HEK293 (cell line): ENCODE data around the gene PPHLN1.

ENCODE experiments used
- FEZF1 ChIP-seq: fragments of 450-650 bp; formaldehyde crosslinking; IDR thresholded peaks from 2 replicates; pipeline ENCODE4 v1.5.1; 2016; ENCODE audit warnings: missing biosample characterization, missing genetic modification characterization
- MYNN ChIP-seq: fragments of 450-650 bp; formaldehyde crosslinking; IDR thresholded peaks from 2 replicates; pipeline ENCODE4 v1.5.1; 2016; ENCODE audit warnings: missing biosample characterization, missing genetic modification characterization, borderline replicate concordance
- SP3 ChIP-seq: fragments of 450-650 bp; formaldehyde crosslinking; IDR thresholded peaks from 2 replicates; pipeline ENCODE4 v1.5.1; 2016; ENCODE audit warnings: missing biosample characterization, missing genetic modification characterization
- SP7 ChIP-seq: fragments of 450-650 bp; formaldehyde crosslinking; IDR thresholded peaks from 2 replicates; pipeline ENCODE4 v1.5.1; 2016; ENCODE audit warnings: missing biosample characterization, missing genetic modification characterization
- ZBTB1 ChIP-seq: fragments of 450-650 bp; formaldehyde crosslinking; IDR thresholded peaks from 2 replicates; pipeline ENCODE4 v1.5.1; 2016; ENCODE audit warnings: missing biosample characterization, missing genetic modification characterization
- ZNF114 ChIP-seq: fragments of 450-650 bp; formaldehyde crosslinking; IDR thresholded peaks from 2 replicates; pipeline ENCODE4 v1.5.0; 2017; ENCODE audit warnings: missing biosample characterization, missing genetic modification characterization
- ZNF121 ChIP-seq: fragments of 450-650 bp; formaldehyde crosslinking; IDR thresholded peaks from 2 replicates; pipeline ENCODE4 v1.5.1; 2016; ENCODE audit warnings: missing biosample characterization, missing genetic modification characterization
- ZNF140 ChIP-seq: fragments of 450-650 bp; formaldehyde crosslinking; IDR thresholded peaks from 2 replicates; pipeline ENCODE4 v1.5.1; 2016; ENCODE audit warnings: missing biosample characterization, missing genetic modification characterization
- ZNF157 ChIP-seq: fragments of 450-650 bp; formaldehyde crosslinking; IDR thresholded peaks from 2 replicates; pipeline ENCODE4 v1.5.1; 2016; ENCODE audit warnings: missing biosample characterization, missing genetic modification characterization
- ZNF184 ChIP-seq: fragments of 450-650 bp; IDR thresholded peaks from 2 replicates; pipeline ENCODE4 v1.5.1; 2018; ENCODE audit warnings: missing biosample characterization, mild to moderate bottlenecking, missing genetic modification characterization
- ZNF223 ChIP-seq: fragments of 450-650 bp; formaldehyde crosslinking; IDR thresholded peaks from 2 replicates; pipeline ENCODE4 v1.5.1; 2016; ENCODE audit warnings: missing biosample characterization, missing genetic modification characterization
- ZNF248 ChIP-seq: fragments of 450-650 bp; formaldehyde crosslinking; IDR thresholded peaks from 2 replicates; pipeline ENCODE4 v1.5.1; 2017; ENCODE audit warnings: missing biosample characterization, missing genetic modification characterization
- ZNF335 ChIP-seq: fragments of 450-650 bp; formaldehyde crosslinking; conservative IDR thresholded peaks from 2 replicates; pipeline ENCODE4 v1.5.1; 2016; ENCODE audit warnings: missing biosample characterization, missing genetic modification characterization
- ZNF416 ChIP-seq: fragments of 450-650 bp; formaldehyde crosslinking; IDR thresholded peaks from 2 replicates; pipeline ENCODE4 v1.5.1; 2016; ENCODE audit warnings: missing biosample characterization, missing genetic modification characterization
- ZNF501 ChIP-seq: fragments of 450-650 bp; formaldehyde crosslinking; IDR thresholded peaks from 2 replicates; pipeline ENCODE4 v1.5.1; 2016; ENCODE audit warnings: missing biosample characterization, missing genetic modification characterization
- ZNF654 ChIP-seq: fragments of 450-650 bp; formaldehyde crosslinking; IDR thresholded peaks from 2 replicates; pipeline ENCODE4 v1.5.1; 2016; ENCODE audit warnings: low read depth, missing biosample characterization, missing genetic modification characterization
- ZNF76 ChIP-seq: fragments of 450-650 bp; formaldehyde crosslinking; IDR thresholded peaks from 2 replicates; pipeline ENCODE4; 2016; ENCODE audit warnings: low read depth, missing biosample characterization, missing genetic modification characterization, borderline replicate concordance
- ZNF785 ChIP-seq: fragments of 450-650 bp; formaldehyde crosslinking; IDR thresholded peaks from 2 replicates; pipeline ENCODE4 v1.5.1; 2016; ENCODE audit warnings: missing biosample characterization, missing genetic modification characterization
- ZNF792 ChIP-seq: fragments of 450-650 bp; formaldehyde crosslinking; IDR thresholded peaks from 2 replicates; pipeline ENCODE4 v1.5.1; 2016; ENCODE audit warnings: missing biosample characterization, missing genetic modification characterization
- ZNF830 ChIP-seq: fragments of 450-650 bp; IDR thresholded peaks from 2 replicates; pipeline ENCODE4 v1.5.0; 2018; ENCODE audit warnings: missing biosample characterization, missing genetic modification characterization, low read depth, mild to moderate bottlenecking, moderate library complexity
- ZSCAN23 ChIP-seq: fragments of 450-650 bp; formaldehyde crosslinking; IDR thresholded peaks from 2 replicates; pipeline ENCODE4 v1.5.1; 2016; ENCODE audit warnings: missing biosample characterization, missing genetic modification characterization
- TF ChIP-seq, protein P1 (sequence below): fragments of 450-650 bp; formaldehyde crosslinking; IDR thresholded peaks from 2 replicates; pipeline ENCODE4 v1.5.0; 2017; ENCODE audit warnings: missing biosample characterization, missing genetic modification characterization, borderline replicate concordance
- TF ChIP-seq, protein P2 (sequence below): fragments of 450-650 bp; formaldehyde crosslinking; IDR thresholded peaks from 2 replicates; pipeline ENCODE4 v1.5.1; 2016; ENCODE audit warnings: missing biosample characterization, missing genetic modification characterization
- TF ChIP-seq, protein P3 (sequence below): fragments of 450-650 bp; formaldehyde crosslinking; IDR thresholded peaks from 2 replicates; pipeline ENCODE4 v1.5.1; 2016; ENCODE audit warnings: missing biosample characterization, missing genetic modification characterization, borderline replicate concordance
- TF ChIP-seq, protein P4 (sequence below): fragments of 450-650 bp; formaldehyde crosslinking; IDR thresholded peaks from 2 replicates; pipeline ENCODE4; 2016; ENCODE audit warnings: missing biosample characterization, missing genetic modification characterization
- TF ChIP-seq, protein P5 (sequence below): fragments of 450-650 bp; formaldehyde crosslinking; IDR thresholded peaks from 2 replicates; pipeline ENCODE4 v1.5.1; 2017; ENCODE audit warnings: missing biosample characterization, missing genetic modification characterization
- TF ChIP-seq, protein P6 (sequence below): fragments of 450-650 bp; formaldehyde crosslinking; IDR thresholded peaks from 2 replicates; pipeline ENCODE4 v1.5.1; 2017; ENCODE audit warnings: missing biosample characterization, mild to moderate bottlenecking, missing genetic modification characterization, moderate library complexity

Gene PPHLN1

DNA sequence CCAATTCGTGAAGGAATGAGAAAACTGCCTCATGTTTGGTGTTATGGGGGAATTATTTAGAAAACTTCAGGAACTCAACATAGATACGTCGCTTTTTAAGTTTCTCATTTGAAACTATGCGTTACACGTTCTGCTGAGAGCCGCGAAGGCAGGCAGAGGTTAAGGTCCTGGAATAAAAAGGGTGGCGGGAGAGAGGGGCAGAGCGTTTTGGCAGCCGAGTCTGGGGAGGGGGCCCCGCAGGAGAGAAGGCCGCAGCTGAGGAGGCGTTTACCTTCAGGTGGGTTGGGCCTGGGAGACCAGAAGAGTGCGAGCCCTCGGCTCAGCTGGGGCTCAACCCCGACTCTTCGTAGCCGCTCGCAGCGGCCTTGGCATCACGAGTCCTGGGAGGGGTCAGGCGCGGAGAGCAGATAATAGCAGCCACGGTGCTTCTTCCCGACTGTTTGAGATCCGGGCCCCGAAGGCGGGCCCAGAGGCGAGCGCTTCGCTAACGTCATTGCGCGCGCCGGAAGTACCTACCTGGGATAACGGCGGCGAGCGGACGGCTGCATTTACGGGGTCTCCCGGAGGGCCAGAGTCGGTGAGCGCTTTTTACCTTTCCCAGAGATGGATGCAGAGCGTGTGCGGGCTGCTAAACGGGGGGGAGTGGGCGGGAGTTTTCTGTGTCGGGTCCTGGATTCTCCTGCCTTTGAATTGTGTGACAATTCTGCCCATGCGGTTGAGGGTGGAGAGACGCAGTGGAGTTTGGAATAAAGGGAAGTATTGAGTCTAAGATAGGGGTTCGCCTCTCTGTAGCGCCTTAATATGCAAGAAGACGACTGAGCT lies at the start of gene PPHLN1, which contains the start of gene ZCRB1 (continued):
- TF ChIP-seq, protein P1, sequence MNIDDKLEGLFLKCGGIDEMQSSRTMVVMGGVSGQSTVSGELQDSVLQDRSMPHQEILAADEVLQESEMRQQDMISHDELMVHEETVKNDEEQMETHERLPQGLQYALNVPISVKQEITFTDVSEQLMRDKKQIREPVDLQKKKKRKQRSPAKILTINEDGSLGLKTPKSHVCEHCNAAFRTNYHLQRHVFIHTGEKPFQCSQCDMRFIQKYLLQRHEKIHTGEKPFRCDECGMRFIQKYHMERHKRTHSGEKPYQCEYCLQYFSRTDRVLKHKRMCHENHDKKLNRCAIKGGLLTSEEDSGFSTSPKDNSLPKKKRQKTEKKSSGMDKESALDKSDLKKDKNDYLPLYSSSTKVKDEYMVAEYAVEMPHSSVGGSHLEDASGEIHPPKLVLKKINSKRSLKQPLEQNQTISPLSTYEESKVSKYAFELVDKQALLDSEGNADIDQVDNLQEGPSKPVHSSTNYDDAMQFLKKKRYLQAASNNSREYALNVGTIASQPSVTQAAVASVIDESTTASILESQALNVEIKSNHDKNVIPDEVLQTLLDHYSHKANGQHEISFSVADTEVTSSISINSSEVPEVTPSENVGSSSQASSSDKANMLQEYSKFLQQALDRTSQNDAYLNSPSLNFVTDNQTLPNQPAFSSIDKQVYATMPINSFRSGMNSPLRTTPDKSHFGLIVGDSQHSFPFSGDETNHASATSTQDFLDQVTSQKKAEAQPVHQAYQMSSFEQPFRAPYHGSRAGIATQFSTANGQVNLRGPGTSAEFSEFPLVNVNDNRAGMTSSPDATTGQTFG (tag by site-specific recombination), result no peak
- no peak for TF ChIP-seq ZNF140 (tag by site-specific recombination)
- TF ChIP-seq ZSCAN23 (tag by site-specific recombination), result no peak
- TF ChIP-seq ZNF157 (tag by site-specific recombination), result no peak
- TF ChIP-seq, protein P2, sequence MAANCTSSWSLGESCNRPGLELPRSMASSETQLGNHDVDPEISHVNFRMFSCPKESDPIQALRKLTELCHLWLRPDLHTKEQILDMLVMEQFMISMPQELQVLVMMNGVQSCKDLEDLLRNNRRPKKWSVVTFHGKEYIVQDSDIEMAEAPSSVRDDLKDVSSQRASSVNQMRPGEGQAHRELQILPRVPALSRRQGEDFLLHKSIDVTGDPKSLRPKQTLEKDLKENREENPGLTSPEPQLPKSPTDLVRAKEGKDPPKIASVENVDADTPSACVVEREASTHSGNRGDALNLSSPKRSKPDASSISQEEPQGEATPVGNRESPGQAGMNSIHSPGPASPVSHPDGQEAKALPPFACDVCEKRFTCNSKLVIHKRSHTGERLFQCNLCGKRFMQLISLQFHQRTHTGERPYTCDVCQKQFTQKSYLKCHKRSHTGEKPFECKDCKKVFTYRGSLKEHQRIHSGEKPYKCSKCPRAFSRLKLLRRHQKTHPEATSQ (tag by site-specific recombination), result no peak
- TF ChIP-seq, protein P3, sequence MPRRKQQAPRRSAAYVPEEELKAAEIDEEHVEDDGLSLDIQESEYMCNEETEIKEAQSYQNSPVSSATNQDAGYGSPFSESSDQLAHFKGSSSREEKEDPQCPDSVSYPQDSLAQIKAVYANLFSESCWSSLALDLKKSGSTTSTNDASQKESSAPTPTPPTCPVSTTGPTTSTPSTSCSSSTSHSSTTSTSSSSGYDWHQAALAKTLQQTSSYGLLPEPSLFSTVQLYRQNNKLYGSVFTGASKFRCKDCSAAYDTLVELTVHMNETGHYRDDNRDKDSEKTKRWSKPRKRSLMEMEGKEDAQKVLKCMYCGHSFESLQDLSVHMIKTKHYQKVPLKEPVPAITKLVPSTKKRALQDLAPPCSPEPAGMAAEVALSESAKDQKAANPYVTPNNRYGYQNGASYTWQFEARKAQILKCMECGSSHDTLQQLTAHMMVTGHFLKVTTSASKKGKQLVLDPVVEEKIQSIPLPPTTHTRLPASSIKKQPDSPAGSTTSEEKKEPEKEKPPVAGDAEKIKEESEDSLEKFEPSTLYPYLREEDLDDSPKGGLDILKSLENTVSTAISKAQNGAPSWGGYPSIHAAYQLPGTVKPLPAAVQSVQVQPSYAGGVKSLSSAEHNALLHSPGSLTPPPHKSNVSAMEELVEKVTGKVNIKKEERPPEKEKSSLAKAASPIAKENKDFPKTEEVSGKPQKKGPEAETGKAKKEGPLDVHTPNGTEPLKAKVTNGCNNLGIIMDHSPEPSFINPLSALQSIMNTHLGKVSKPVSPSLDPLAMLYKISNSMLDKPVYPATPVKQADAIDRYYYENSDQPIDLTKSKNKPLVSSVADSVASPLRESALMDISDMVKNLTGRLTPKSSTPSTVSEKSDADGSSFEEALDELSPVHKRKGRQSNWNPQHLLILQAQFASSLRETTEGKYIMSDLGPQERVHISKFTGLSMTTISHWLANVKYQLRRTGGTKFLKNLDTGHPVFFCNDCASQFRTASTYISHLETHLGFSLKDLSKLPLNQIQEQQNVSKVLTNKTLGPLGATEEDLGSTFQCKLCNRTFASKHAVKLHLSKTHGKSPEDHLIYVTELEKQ (tag by site-specific recombination), result no peak
- peak; percentile 59 for TF ChIP-seq SP7 (tag by site-specific recombination)
- TF ChIP-seq, protein P4, sequence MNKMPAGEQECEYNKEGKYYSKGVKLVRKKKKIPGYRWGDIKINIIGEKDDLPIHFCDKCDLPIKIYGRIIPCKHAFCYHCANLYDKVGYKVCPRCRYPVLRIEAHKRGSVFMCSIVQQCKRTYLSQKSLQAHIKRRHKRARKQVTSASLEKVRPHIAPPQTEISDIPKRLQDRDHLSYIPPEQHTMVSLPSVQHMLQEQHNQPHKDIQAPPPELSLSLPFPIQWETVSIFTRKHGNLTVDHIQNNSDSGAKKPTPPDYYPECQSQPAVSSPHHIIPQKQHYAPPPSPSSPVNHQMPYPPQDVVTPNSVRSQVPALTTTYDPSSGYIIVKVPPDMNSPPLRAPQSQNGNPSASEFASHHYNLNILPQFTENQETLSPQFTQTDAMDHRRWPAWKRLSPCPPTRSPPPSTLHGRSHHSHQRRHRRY (tag by site-specific recombination), result no peak
- no peak for TF ChIP-seq ZNF792 (tag by site-specific recombination)
- no peak for TF ChIP-seq ZNF654 (tag by site-specific recombination)
- TF ChIP-seq, protein P5, sequence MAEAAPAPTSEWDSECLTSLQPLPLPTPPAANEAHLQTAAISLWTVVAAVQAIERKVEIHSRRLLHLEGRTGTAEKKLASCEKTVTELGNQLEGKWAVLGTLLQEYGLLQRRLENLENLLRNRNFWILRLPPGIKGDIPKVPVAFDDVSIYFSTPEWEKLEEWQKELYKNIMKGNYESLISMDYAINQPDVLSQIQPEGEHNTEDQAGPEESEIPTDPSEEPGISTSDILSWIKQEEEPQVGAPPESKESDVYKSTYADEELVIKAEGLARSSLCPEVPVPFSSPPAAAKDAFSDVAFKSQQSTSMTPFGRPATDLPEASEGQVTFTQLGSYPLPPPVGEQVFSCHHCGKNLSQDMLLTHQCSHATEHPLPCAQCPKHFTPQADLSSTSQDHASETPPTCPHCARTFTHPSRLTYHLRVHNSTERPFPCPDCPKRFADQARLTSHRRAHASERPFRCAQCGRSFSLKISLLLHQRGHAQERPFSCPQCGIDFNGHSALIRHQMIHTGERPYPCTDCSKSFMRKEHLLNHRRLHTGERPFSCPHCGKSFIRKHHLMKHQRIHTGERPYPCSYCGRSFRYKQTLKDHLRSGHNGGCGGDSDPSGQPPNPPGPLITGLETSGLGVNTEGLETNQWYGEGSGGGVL (tag by site-specific recombination), result 0 out of 2 replicates have a peak, but pooled peaks have one; percentile 52
- TF ChIP-seq ZNF76 (tag by site-specific recombination), result peak; percentile 40; the same call in 1 of the 2 replicates
- TF ChIP-seq, protein P6, sequence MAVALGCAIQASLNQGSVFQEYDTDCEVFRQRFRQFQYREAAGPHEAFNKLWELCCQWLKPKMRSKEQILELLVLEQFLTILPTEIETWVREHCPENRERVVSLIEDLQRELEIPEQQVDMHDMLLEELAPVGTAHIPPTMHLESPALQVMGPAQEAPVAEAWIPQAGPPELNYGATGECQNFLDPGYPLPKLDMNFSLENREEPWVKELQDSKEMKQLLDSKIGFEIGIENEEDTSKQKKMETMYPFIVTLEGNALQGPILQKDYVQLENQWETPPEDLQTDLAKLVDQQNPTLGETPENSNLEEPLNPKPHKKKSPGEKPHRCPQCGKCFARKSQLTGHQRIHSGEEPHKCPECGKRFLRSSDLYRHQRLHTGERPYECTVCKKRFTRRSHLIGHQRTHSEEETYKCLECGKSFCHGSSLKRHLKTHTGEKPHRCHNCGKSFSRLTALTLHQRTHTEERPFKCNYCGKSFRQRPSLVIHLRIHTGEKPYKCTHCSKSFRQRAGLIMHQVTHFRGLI, result no peak
- TF ChIP-seq ZNF501, result peak; percentile 80
- peak; percentile 79 for TF ChIP-seq ZNF335
- TF ChIP-seq ZNF785 (tag by site-specific recombination), result no peak
- TF ChIP-seq ZBTB1 (tag by site-specific recombination), result no peak
- no peak for TF ChIP-seq MYNN (tag by site-specific recombination)
- no peak for TF ChIP-seq FEZF1 (tag by site-specific recombination)
- peak; percentile 78 for TF ChIP-seq SP3
- no peak for TF ChIP-seq ZNF416
- TF ChIP-seq ZNF121 (tag by site-specific recombination), result 0 out of 2 replicates have a peak, but pooled peaks have one; percentile 31
- no peak for TF ChIP-seq ZNF830 (tag by site-specific recombination)
- TF ChIP-seq ZNF184 (tag by site-specific recombination), result no peak
- no peak for TF ChIP-seq ZNF248 (tag by site-specific recombination)
- no peak for TF ChIP-seq ZNF114 (tag by site-specific recombination)
- no peak for TF ChIP-seq ZNF223 (tag by site-specific recombination)
